ENCODE data around the gene LRRC4C. TPM values are rescaled to one million over a fixed set of nuclear protein-coding genes. Genes with fewer than 3 reads are reported as not detected.
A peak's percentile ranks its signal among the peaks of the same experiment; 100 is the strongest.
"Not testable (repeated sequence)": the region's sequence is repeated elsewhere in the genome, so short reads cannot be mapped to it uniquely, and the experiment has no call there.

LRRC4C gene
- total and polyA plus RNA-seq, 4 donors = 0.33 to 5.3 (median 0.43) TPM

DNA sequence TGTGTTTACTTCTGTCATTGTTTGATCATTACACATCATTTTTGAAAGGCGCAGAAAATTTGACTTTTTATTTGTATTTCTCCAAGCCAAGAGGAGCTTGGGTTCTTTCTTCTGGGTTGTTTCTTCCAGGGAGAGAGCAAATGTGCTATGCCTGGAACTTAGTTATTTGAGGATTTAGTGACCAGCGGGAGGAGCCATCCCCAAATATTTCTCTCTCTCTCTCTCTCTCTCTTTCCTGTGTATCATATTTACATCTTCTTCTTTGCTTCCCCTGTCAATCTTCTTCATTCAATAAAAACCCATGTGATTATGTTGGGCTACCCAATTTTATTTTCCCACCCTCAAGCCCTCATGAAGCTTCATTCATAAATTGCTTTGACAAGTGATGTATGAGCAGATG, 534.5 kb downstream of the LRRC4C start:
- Histone ChIP-seq H3K27ac (ENCODE audit: low read depth in 1 of 2, low read length in 1 of 2) (no peak overlapping the region), H3K27me3 (ENCODE audit: control insufficient read depth in 3 of 3, insufficient read depth in 3 of 3, low read length in 2 of 3) (no peaks in the 10 kb centered on the region), H3K4me1 (ENCODE audit: control insufficient read depth in 5 of 5, insufficient read depth in 5 of 5, low read length in 5 of 5) (no peaks in the 10 kb centered on the region), H3K9me3 (ENCODE audit: control insufficient read depth in 4 of 4, insufficient read depth in 3 of 4, low read length in 3 of 4) (no peaks in the 10 kb centered on the region), H3K4me3 (no peak overlapping the region), H3K9ac (ENCODE audit: insufficient read depth in 1 of 2, low read length in 2 of 2) (no peak overlapping the region), H3K36me3 (ENCODE audit: control insufficient read depth in 4 of 4, insufficient read depth in 4 of 4, low read length in 4 of 4) (no peaks in the 10 kb centered on the region)
- no peak for ATAC-seq (ENCODE audit: insufficient read depth, low FRiP score)
- peak in 1 of 3 donors; percentile 6 for DNase-seq
- 76 to 77% methylated on average over 2 of the region's 2 CpGs for WGBS, 2 donors
- TF ChIP-seq, protein P1, sequence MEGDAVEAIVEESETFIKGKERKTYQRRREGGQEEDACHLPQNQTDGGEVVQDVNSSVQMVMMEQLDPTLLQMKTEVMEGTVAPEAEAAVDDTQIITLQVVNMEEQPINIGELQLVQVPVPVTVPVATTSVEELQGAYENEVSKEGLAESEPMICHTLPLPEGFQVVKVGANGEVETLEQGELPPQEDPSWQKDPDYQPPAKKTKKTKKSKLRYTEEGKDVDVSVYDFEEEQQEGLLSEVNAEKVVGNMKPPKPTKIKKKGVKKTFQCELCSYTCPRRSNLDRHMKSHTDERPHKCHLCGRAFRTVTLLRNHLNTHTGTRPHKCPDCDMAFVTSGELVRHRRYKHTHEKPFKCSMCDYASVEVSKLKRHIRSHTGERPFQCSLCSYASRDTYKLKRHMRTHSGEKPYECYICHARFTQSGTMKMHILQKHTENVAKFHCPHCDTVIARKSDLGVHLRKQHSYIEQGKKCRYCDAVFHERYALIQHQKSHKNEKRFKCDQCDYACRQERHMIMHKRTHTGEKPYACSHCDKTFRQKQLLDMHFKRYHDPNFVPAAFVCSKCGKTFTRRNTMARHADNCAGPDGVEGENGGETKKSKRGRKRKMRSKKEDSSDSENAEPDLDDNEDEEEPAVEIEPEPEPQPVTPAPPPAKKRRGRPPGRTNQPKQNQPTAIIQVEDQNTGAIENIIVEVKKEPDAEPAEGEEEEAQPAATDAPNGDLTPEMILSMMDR (IDR thresholded peaks at IDR 0.05; ENCODE audit: control extremely low read depth, extremely low read depth) = no peak

DNA sequence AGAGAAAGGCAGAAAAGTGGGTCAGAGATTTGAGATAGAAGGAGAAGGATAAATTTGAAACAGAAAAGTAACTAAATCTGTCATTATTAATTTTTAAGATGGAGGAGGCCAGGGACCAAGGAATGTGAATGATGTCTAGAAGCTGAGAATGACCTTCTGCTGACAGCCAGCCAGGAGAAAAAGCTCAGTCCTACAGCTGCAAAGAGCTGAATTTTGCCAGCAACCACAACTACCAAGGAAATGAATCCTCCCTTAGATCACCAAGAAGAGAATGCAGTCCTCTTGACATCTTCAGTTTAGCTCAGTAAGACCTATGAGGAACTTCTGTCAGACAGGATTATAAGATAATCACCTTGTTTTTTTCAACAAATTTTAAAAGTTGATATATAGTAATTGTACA, 538.2 kb downstream of the LRRC4C start:
- Histone ChIP-seq H3K9ac (ENCODE audit: insufficient read depth in 1 of 2, low read length in 2 of 2) (no peak overlapping the region), H3K4me3 (no peak overlapping the region), H3K4me1 (ENCODE audit: control insufficient read depth in 5 of 5, insufficient read depth in 5 of 5, low read length in 5 of 5) (no peaks in the 10 kb centered on the region), H3K27ac (ENCODE audit: low read depth in 1 of 2, low read length in 1 of 2) (no peak overlapping the region), H3K27me3 (ENCODE audit: control insufficient read depth in 3 of 3, insufficient read depth in 3 of 3, low read length in 2 of 3) (no peaks in the 10 kb centered on the region), H3K36me3 (ENCODE audit: control insufficient read depth in 4 of 4, insufficient read depth in 4 of 4, low read length in 4 of 4) (no peaks in the 10 kb centered on the region), H3K9me3 (ENCODE audit: control insufficient read depth in 4 of 4, insufficient read depth in 3 of 4, low read length in 3 of 4) (no peaks in the 10 kb centered on the region)
- TF ChIP-seq, protein P1 (IDR thresholded peaks at IDR 0.05; ENCODE audit: control extremely low read depth, extremely low read depth) = no peak
- DNase-seq (no peak), ATAC-seq (ENCODE audit: insufficient read depth, low FRiP score) (no peak)

DNA sequence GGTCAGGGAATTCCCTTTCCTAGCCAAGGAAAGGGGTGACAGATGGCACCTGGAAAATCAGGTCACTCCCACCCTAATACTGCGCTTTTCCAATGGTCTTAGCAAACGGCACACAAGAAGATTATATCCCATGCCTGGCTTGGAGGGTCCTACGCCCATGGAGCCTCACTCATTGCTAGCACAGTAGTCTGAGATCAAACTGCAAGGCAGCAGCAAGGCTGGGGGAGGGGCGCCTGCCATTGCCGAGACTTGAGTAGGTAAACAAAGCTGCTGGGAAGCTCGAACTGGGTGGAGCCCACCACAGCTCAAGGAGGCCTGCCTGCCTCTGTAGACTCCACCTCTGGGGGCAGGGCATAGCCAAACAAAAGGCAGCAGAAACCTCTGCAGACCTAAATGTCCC, 548.7 kb downstream of the LRRC4C start:
- not testable (repeated sequence) for DNase-seq; H3K9me3 ChIP-seq (ENCODE audit: control insufficient read depth in 4 of 4, insufficient read depth in 3 of 4, low read length in 3 of 4); H3K4me3 ChIP-seq; H3K27ac ChIP-seq (ENCODE audit: low read depth in 1 of 2, low read length in 1 of 2); H3K36me3 ChIP-seq (ENCODE audit: control insufficient read depth in 4 of 4, insufficient read depth in 4 of 4, low read length in 4 of 4); H3K4me1 ChIP-seq (ENCODE audit: control insufficient read depth in 5 of 5, insufficient read depth in 5 of 5, low read length in 5 of 5); H3K9ac ChIP-seq (ENCODE audit: insufficient read depth in 1 of 2, low read length in 2 of 2); H3K27me3 ChIP-seq (ENCODE audit: control insufficient read depth in 3 of 3, insufficient read depth in 3 of 3, low read length in 2 of 3); ATAC-seq (ENCODE audit: insufficient read depth, low FRiP score)
- 69 to 70% methylated on average over 6 of the region's 6 CpGs for WGBS, 2 donors

DNA sequence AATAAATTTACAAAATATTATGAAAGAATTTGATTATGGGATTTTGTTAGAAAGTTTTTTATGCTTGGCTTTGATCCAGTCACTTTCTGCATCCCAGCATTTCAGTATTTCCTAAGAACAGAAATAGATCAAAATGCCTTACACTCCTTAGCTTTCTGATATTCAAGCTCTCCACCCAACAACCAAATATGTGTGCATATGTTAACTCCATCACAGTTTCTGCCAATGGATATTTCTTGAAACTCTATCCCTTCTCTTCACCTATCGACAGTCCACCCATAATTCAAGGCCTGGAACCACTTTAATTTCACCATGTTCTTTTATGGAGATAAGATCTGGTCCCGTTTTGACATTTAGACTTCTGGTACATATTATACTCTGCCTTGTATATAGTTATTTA, 565.0 kb downstream of the LRRC4C start:
- H3K9me3 ChIP-seq (ENCODE audit: control insufficient read depth in 4 of 4, insufficient read depth in 3 of 4, low read length in 3 of 4) = no peaks in the 10 kb centered on the region
- H3K27me3 ChIP-seq (ENCODE audit: control insufficient read depth in 3 of 3, insufficient read depth in 3 of 3, low read length in 2 of 3) = no peaks in the 10 kb centered on the region
- no peaks in the 10 kb centered on the region for H3K4me1 ChIP-seq (ENCODE audit: control insufficient read depth in 5 of 5, insufficient read depth in 5 of 5, low read length in 5 of 5)
- H3K4me3 ChIP-seq = no peak overlapping the region
- H3K9ac ChIP-seq (ENCODE audit: insufficient read depth in 1 of 2, low read length in 2 of 2) = no peak overlapping the region
- TF ChIP-seq, protein P1 (IDR thresholded peaks at IDR 0.05; ENCODE audit: control extremely low read depth, extremely low read depth) = no peak
- no peaks in the 10 kb centered on the region for H3K36me3 ChIP-seq (ENCODE audit: control insufficient read depth in 4 of 4, insufficient read depth in 4 of 4, low read length in 4 of 4)
- ATAC-seq (ENCODE audit: insufficient read depth, low FRiP score) = no peak
- no peak for DNase-seq
- 83 to 88% methylated on average over 2 of the region's 2 CpGs for WGBS, 2 donors
- no peak overlapping the region for H3K27ac ChIP-seq (ENCODE audit: low read depth in 1 of 2, low read length in 1 of 2)

Data from lung (tissue), 12 donors.